ENCODE measurements around the gene PHOSPHO2.

DNA sequence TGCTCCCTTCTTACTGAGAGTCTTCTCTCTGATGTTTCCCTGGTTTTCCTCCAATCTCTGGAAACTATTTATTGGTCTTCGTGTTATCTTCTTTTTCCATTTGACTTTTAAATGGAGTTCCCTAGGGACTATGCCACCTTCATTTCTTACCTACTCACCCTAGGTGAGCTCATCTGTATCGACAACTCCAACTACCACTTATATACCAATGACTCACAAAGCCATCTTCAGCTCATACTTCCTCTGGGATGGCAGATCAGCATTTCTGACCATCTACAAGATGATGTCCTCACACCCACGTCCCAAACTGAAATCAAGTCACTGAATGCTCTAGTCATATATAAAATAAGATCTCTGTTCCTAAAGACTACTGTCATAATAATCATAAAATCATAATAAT, 40.6 kb upstream of the PHOSPHO2 start:
- TF ChIP-seq POLR2A (IDR thresholded peaks at IDR 0.05) = no peak
- no peak for TF ChIP-seq CTCF (IDR thresholded peaks at IDR 0.05)

Measured in thyroid gland (tissue), 4 donors.